Natural killer cell (primary cell): ENCODE data around the gene CYTH1. TPM values are rescaled to one million over a fixed set of nuclear protein-coding genes. Genes with fewer than 3 reads are reported as not detected.

Experiments used
- ATAC-seq, 3 donors: fragments of 150-1000 bp in 2 of 3; fragments of 200-7000 bp in 1 of 3; cut with Tn5 transposase; 1 replicate in 1 of 3; 2 replicates in 2 of 3; pipeline ENCODE4 v1.10.0; 2021; ENCODE audit warnings: mild to moderate bottlenecking in 2 of 3, moderate library complexity in 2 of 3
- DNase-seq, 2 donors: peaks; one replicate each; pipeline versions ENCODE4 v3.0.0 to v3.0.0-alpha.2; 2013 to 2021; ENCODE audit warnings: mixed read lengths in 1 of 2
- H3K27ac ChIP-seq: one replicate; pipeline ENCODE4 v1.5.1; 2013; ENCODE audit warnings: mild to moderate bottlenecking, low read length
- H3K27me3 ChIP-seq: one replicate; pipeline ENCODE4 v1.6.1; 2013; ENCODE audit warnings: low read length; ENCODE audit not compliant: control insufficient read depth, insufficient read depth
- H3K36me3 ChIP-seq: one replicate; pipeline ENCODE4 v1.6.1; 2013; ENCODE audit warnings: low read length; ENCODE audit not compliant: control insufficient read depth, insufficient read depth
- H3K4me1 ChIP-seq: one replicate; pipeline ENCODE4 v1.6.1; 2013; ENCODE audit warnings: low read length; ENCODE audit not compliant: control insufficient read depth, insufficient read depth
- H3K4me3 ChIP-seq: one replicate; pipeline ENCODE4 v1.5.1; 2013; ENCODE audit warnings: low read length
- H3K9me3 ChIP-seq: one replicate; pipeline ENCODE4 v1.6.1; 2013; ENCODE audit warnings: low read length; ENCODE audit not compliant: control insufficient read depth, insufficient read depth
- H3K27ac Mint-ChIP-seq, 2 donors: one replicate each; pipeline ENCODE4 v1.8.0; 2022; ENCODE audit warnings: mild to moderate bottlenecking in 2 of 2, mixed read lengths in 2 of 2, moderate library complexity in 1 of 2
- H3K27me3 Mint-ChIP-seq, 2 donors: one replicate each; pipeline ENCODE4 v1.8.0; 2022; ENCODE audit warnings: low read depth in 2 of 2, mixed read lengths in 2 of 2
- H3K36me3 Mint-ChIP-seq: one replicate; pipeline ENCODE4 v1.8.0; 2022; ENCODE audit warnings: mixed read lengths
- H3K4me1 Mint-ChIP-seq, 2 donors: one replicate each; pipeline ENCODE4 v1.8.0; 2022; ENCODE audit warnings: mixed read lengths in 2 of 2
- H3K4me3 Mint-ChIP-seq: one replicate; pipeline ENCODE4 v1.8.0; 2022; ENCODE audit warnings: mild to moderate bottlenecking, moderate library complexity, mixed read lengths
- H3K9me3 Mint-ChIP-seq, 2 donors: one replicate each; pipeline ENCODE4 v1.8.0; 2022; ENCODE audit warnings: mixed read lengths in 2 of 2
- CTCF ChIP-seq: fragments of 200-600 bp; IDR thresholded peaks from one replicate; pipeline ENCODE4 v1.8.0; 2022; ENCODE audit warnings: antibody characterized with exemption
- WGBS: methylation state at CpG from one replicate; pipeline ENCODE4 v1.1.7; 2013; ENCODE audit warnings: missing lambda C conversion rate; ENCODE audit not compliant: insufficient coverage; 5-methylcytosine and 5-hydroxymethylcytosine counted together
- intact Hi-C: fragments of 100-400 bp; cut with micrococcal nuclease; formaldehyde crosslinking; loops from one replicate; pipeline ENCODE4 v1.14.2; 2022
- total RNA-seq, 4 donors: library from RNA; stranded (reverse); fragments of 120-200 nt in 1 of 4; gene quantifications; one replicate each; pipeline versions ENCODE4 v1.2.3 to v1.2.4, GENCODE V29; 2013 to 2022

Gene CYTH1
- total RNA-seq, 3 donors from 2014 or later (not counting 1 experiment from before 2014, with no cell fraction given): 437 to 514 (median 457) TPM

- no peaks in the 10 kb centered on the region for H3K9me3 ChIP-seq
- no peak overlapping the region for H3K4me3 ChIP-seq
- no peaks in the 10 kb centered on the region for H3K36me3 ChIP-seq
- intact Hi-C loops: no loop called here
- Mint-ChIP-seq H3K4me3 (no peak overlapping the region), H3K27ac (peak overlapping the region; percentile 35 to 86), H3K4me1 (peaks cover 43 to 59% of the 10 kb centered on the region in 2 donors), H3K9me3 (no peaks in the 10 kb centered on the region), H3K27me3 (no peaks in the 10 kb centered on the region), H3K36me3 (no peaks in the 10 kb centered on the region)
- no peaks in the 10 kb centered on the region for H3K27me3 ChIP-seq
- TF ChIP-seq CTCF: no peak
- no peak for DNase-seq
- 86% methylated on average over 2 of the region's 3 CpGs for WGBS
- no peak overlapping the region for H3K27ac ChIP-seq
- ATAC-seq: no peak
- H3K4me1 ChIP-seq: peaks cover 80% of the 10 kb centered on the region
Measured at GRCh38 chr17:78763561-78763960, 18.5 kb downstream of the CYTH1 start.

- DNase-seq: no peak
Measured at GRCh38 chr17:78761789-78762406, 20.2 kb downstream of the CYTH1 start.

GRCh38 chr17:78759969-78760352 is 22.1 kb downstream of the CYTH1 start:
- peaks cover 85% of the 10 kb centered on the region for H3K4me1 ChIP-seq
- Mint-ChIP-seq H3K9me3 (no peaks in the 10 kb centered on the region), H3K27me3 (no peaks in the 10 kb centered on the region), H3K27ac (peak overlapping the region; percentile 93 to 96), H3K4me3 (peak overlapping the region; percentile 73), H3K36me3 (no peaks in the 10 kb centered on the region), H3K4me1 (peaks cover 61 to 83% of the 10 kb centered on the region in 2 donors)
- H3K36me3 ChIP-seq: no peaks in the 10 kb centered on the region
- H3K27me3 ChIP-seq: no peaks in the 10 kb centered on the region
- H3K27ac ChIP-seq: peak overlapping the region; percentile 98
- 38% methylated on average over 4 of the region's 5 CpGs for WGBS
- TF ChIP-seq CTCF: no peak
- no peaks in the 10 kb centered on the region for H3K9me3 ChIP-seq
- intact Hi-C loops: loop anchor here (2.0 kb wide), 1 partner anchor 15 kb away; no protein-coding TSS in a partner anchor
- peak overlapping the region; percentile 2 for H3K4me3 ChIP-seq
- DNase-seq (no peak), ATAC-seq (no peak)

More at GRCh38 chr17:78761789-78762406, 20.2 kb downstream of the CYTH1 start:
- Mint-ChIP-seq H3K36me3 (no peaks in the 10 kb centered on the region), H3K9me3 (no peaks in the 10 kb centered on the region), H3K4me3 (peak overlapping the region; percentile 69), H3K27ac (peak overlapping the region; percentile 82 to 86), H3K27me3 (no peaks in the 10 kb centered on the region), H3K4me1 (peaks cover 54 to 75% of the 10 kb centered on the region in 2 donors)
- H3K4me3 ChIP-seq: no peak overlapping the region
- peaks cover 81% of the 10 kb centered on the region for H3K4me1 ChIP-seq
- H3K9me3 ChIP-seq: no peaks in the 10 kb centered on the region
- H3K27ac ChIP-seq: peak overlapping the region; percentile 46
- H3K27me3 ChIP-seq: no peaks in the 10 kb centered on the region
- intact Hi-C loops: no loop called here
- no peak for ATAC-seq
- WGBS: 61% methylated on average over 4 of the region's 5 CpGs
- TF ChIP-seq CTCF: no peak
- no peaks in the 10 kb centered on the region for H3K36me3 ChIP-seq
